Hepatocyte (in vitro differentiated cells): Measurements from ENCODE around the gene MTFP1.

ENCODE experiments used
- CTCF ChIP-seq: fragments of 200-600 bp; sonication (generic); IDR thresholded peaks from 2 replicates; pipeline ENCODE4 v1.5.1; 2016; ENCODE audit warnings: antibody characterized with exemption, mild to moderate bottlenecking; ENCODE audit not compliant: poor library complexity
- EZH2phosphoT487 ChIP-seq: fragments of 200-600 bp; sonication (generic); IDR thresholded peaks from one replicate; pipeline ENCODE4 v1.6.1; 2018; ENCODE audit warnings: antibody characterized with exemption, mild to moderate bottlenecking, low read depth, moderate library complexity; ENCODE audit not compliant: unreplicated experiment, severe bottlenecking

GRCh38 chr22:30396871-30397655 lies 28.5 kb upstream of the MTFP1 start, which contains the start of gene SEC14L2:
- TF ChIP-seq EZH2phosphoT487: no peak
- TF ChIP-seq CTCF: no peak
